Suprapubic skin (tissue), 3 donors: ENCODE measurements around the gene EPHA2.

ENCODE experiments used
- CTCF ChIP-seq, 2 donors: fragments of 200-600 bp in 1 of 2; fragments of 450-650 bp in 1 of 2; sonication (generic) in 1 of 2; IDR thresholded peaks; one replicate each; pipeline ENCODE4 v1.5.1; 2016 to 2019; ENCODE audit warnings: antibody characterized with exemption in 2 of 2, mild to moderate bottlenecking in 1 of 2, moderate library complexity in 1 of 2
- EP300 ChIP-seq: sonication (generic); formaldehyde crosslinking; IDR thresholded peaks from one replicate; pipeline ENCODE4 v1.6.1; 2017; ENCODE audit warnings: antibody characterized with exemption
- POLR2A ChIP-seq, 2 donors: fragments of 450-650 bp; IDR thresholded peaks; one replicate each; pipeline ENCODE4 v1.6.1; 2017; ENCODE audit warnings: antibody characterized with exemption in 2 of 2, mild to moderate bottlenecking in 2 of 2, moderate library complexity in 2 of 2

- TF ChIP-seq CTCF (IDR thresholded peaks at IDR 0.05) (no peak), POLR2A (IDR thresholded peaks at IDR 0.05) (no peak), EP300 (no peak)
These were observed 24.1 kb downstream of the EPHA2 start for GRCh38 chr1:16131636-16132324.
